Measurements from ENCODE around the gene NUP153.

The NUP153 gene

GRCh38 chr6:17600527-17601385 is 106.0 kb downstream of the NUP153 start:
- TF ChIP-seq CTCF (conservative IDR thresholded peaks at IDR 0.05; ENCODE audit: control insufficient read depth, insufficient read depth, low read depth, low read length): no peak
- DNase-seq (ENCODE audit: low read depth): peak; percentile 13

GRCh38 chr6:17599877-17600526 is 106.7 kb downstream of the NUP153 start, which contains the start of gene FAM8A1:
Gene FAM8A1 (plus strand): TSS chr6:17600302. CDS start chr6:17600410, 108 bp downstream.
- peak; percentile 77 for DNase-seq (ENCODE audit: low read depth)
- H3K4me3 ChIP-seq (ENCODE audit: control insufficient read depth, low read depth, low read length): peak within 1 kb of the TSS; percentile 70
- TF ChIP-seq CTCF (conservative IDR thresholded peaks at IDR 0.05; ENCODE audit: control insufficient read depth, insufficient read depth, low read depth, low read length): peak; percentile 37

More at GRCh38 chr6:17600527-17601385, 106.0 kb downstream of the NUP153 start:
- peak overlapping the region; percentile 70 for H3K4me3 ChIP-seq (ENCODE audit: control insufficient read depth, low read depth, low read length)

- TF ChIP-seq CTCF (conservative IDR thresholded peaks at IDR 0.05; ENCODE audit: control insufficient read depth, insufficient read depth, low read depth, low read length): no peak
- H3K4me3 ChIP-seq (ENCODE audit: control insufficient read depth, low read depth, low read length): no peak overlapping the region
- no peak for DNase-seq (ENCODE audit: low read depth)
These were observed 110.6 kb downstream of the NUP153 start for GRCh38 chr6:17596085-17596484.

- no peak for TF ChIP-seq CTCF (conservative IDR thresholded peaks at IDR 0.05; ENCODE audit: control insufficient read depth, insufficient read depth, low read depth, low read length)
- no peak overlapping the region for H3K4me3 ChIP-seq (ENCODE audit: control insufficient read depth, low read depth, low read length)
- DNase-seq (ENCODE audit: low read depth): no peak
These were observed 113.5 kb downstream of the NUP153 start for GRCh38 chr6:17593246-17593645.

GRCh38 chr6:17591287-17591686 is 115.4 kb downstream of the NUP153 start:
- H3K4me3 ChIP-seq (ENCODE audit: control insufficient read depth, low read depth, low read length): no peak overlapping the region
- no peak for TF ChIP-seq CTCF (conservative IDR thresholded peaks at IDR 0.05; ENCODE audit: control insufficient read depth, insufficient read depth, low read depth, low read length)
- DNase-seq (ENCODE audit: low read depth): no peak

- no peak for TF ChIP-seq CTCF (conservative IDR thresholded peaks at IDR 0.05; ENCODE audit: control insufficient read depth, insufficient read depth, low read depth, low read length)
- DNase-seq (ENCODE audit: low read depth): peak; percentile 82
These were observed 117.2 kb downstream of the NUP153 start for GRCh38 chr6:17589406-17590096.

More at GRCh38 chr6:17589406-17590096, 117.2 kb downstream of the NUP153 start:
- H3K4me3 ChIP-seq (ENCODE audit: control insufficient read depth, low read depth, low read length): no peak overlapping the region

Measured in fibroblast of mammary gland (primary cell).